BE2C (cell line): ENCODE measurements around the gene CBX3.
"Not testable (repeated sequence)": the region's sequence is repeated elsewhere in the genome, so short reads cannot be mapped to it uniquely, and the experiment has no call there.

Source experiments
- DNase-seq: peaks from one replicate; pipeline ENCODE4 v3.0.0-alpha.2; 2020
- H3K27me3 ChIP-seq: fragments of 250-450 bp; sonication (Bioruptor Pico); 2 replicates; pipeline ENCODE4 v1.5.1; 2020; ENCODE audit warnings: mild to moderate bottlenecking
- H3K36me3 ChIP-seq: fragments of 250-450 bp; sonication (Bioruptor Pico); 2 replicates; pipeline ENCODE4 v1.5.1; 2020; ENCODE audit warnings: mild to moderate bottlenecking
- H3K4me1 ChIP-seq: fragments of 250-450 bp; sonication (Bioruptor Pico); 2 replicates; pipeline ENCODE4 v1.5.1; 2020
- H3K4me3 ChIP-seq: 2 replicates; pipeline ENCODE4 v1.5.1; 2011; ENCODE audit warnings: low read depth, low read length
- H3K9me3 ChIP-seq: fragments of 250-450 bp; sonication (Bioruptor Pico); 2 replicates; pipeline ENCODE4 v1.5.1; 2020
- CTCF ChIP-seq: IDR thresholded peaks from 2 replicates; pipeline ENCODE4 v1.5.1; 2012; ENCODE audit warnings: mild to moderate bottlenecking, low read depth, low read length

The CBX3 gene

GRCh38 chr7:26162431-26162830, 39.1 kb upstream of the CBX3 start:
- Histone ChIP-seq H3K9me3 (no peaks in the 10 kb centered on the region), H3K4me1 (no peaks in the 10 kb centered on the region), H3K36me3 (no peaks in the 10 kb centered on the region), H3K4me3 (no peak overlapping the region), H3K27me3 (peaks cover 8% of the 10 kb centered on the region)
- TF ChIP-seq CTCF, result no peak
- DNase-seq, result no peak

GRCh38 chr7:26163804-26164203, 37.7 kb upstream of the CBX3 start:
- H3K4me1 ChIP-seq, H3K9me3 ChIP-seq, H3K4me3 ChIP-seq, H3K36me3 ChIP-seq, H3K27me3 ChIP-seq, DNase-seq: not testable (repeated sequence)

DNA sequence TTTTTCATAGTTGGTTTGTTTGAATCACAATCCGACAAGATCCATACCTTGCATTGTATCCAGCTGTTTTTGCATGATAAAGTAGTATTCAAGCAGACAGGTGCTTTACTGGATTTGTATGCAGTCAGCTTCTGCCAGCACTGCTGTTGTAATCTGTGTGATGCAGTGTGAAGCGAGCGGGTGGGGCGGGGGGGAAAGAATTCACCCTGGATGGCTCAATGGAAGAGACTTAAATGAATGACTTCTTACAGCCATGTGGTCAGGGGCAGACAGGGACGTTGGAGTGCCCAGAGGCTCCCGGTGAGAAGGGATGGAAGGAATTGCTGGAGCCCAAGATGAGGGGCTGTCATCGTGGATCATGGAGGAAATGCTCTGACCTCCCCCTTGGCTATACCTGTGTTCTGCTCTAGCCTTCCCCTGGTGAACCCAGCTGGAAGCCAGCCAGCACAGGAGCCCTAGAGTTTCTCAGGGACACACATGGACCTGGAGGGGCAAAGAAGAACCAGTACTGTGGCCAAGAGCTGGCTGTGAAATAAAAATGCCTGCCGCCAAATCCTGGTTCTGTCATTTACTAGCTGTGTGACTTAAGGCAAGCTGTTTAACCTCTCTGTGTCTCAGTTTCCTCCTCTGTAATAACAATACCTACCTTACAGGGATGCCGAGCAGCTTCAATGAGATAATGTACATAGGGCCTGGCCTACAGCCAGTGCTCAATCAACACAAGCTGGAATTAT, 35.4 kb upstream of the CBX3 start:
- no peaks in the 10 kb centered on the region for H3K27me3 ChIP-seq
- no peaks in the 10 kb centered on the region for H3K4me1 ChIP-seq
- no peak overlapping the region for H3K4me3 ChIP-seq
- no peaks in the 10 kb centered on the region for H3K36me3 ChIP-seq
- TF ChIP-seq CTCF, result no peak
- no peaks in the 10 kb centered on the region for H3K9me3 ChIP-seq
- DNase-seq, result no peak

GRCh38 chr7:26166684-26167266, 34.8 kb upstream of the CBX3 start:
- no peak for TF ChIP-seq CTCF
- Histone ChIP-seq H3K9me3 (no peaks in the 10 kb centered on the region), H3K36me3 (no peaks in the 10 kb centered on the region), H3K4me3 (no peak overlapping the region), H3K4me1 (no peaks in the 10 kb centered on the region), H3K27me3 (no peaks in the 10 kb centered on the region)
- no peak for DNase-seq

GRCh38 chr7:26167303-26167934, 34.1 kb upstream of the CBX3 start:
- no peak for TF ChIP-seq CTCF
- H3K4me3 ChIP-seq, result no peak overlapping the region
- no peak for DNase-seq
- H3K36me3 ChIP-seq, result no peaks in the 10 kb centered on the region
- H3K4me1 ChIP-seq, result no peaks in the 10 kb centered on the region
- H3K27me3 ChIP-seq, result no peaks in the 10 kb centered on the region
- no peaks in the 10 kb centered on the region for H3K9me3 ChIP-seq

GRCh38 chr7:26168458-26169023, 33.0 kb upstream of the CBX3 start:
- no peak overlapping the region for H3K4me3 ChIP-seq
- no peak for DNase-seq
- no peaks in the 10 kb centered on the region for H3K27me3 ChIP-seq
- no peaks in the 10 kb centered on the region for H3K4me1 ChIP-seq
- H3K9me3 ChIP-seq, result no peaks in the 10 kb centered on the region
- no peaks in the 10 kb centered on the region for H3K36me3 ChIP-seq
- no peak for TF ChIP-seq CTCF
